HL-60 (cell line): ENCODE measurements around the gene ARSA.

Source experiments
- GABPA ChIP-seq: IDR thresholded peaks from 2 replicates; pipeline ENCODE4 v1.6.1; 2012; ENCODE audit warnings: low read depth
- POLR2AphosphoS5 ChIP-seq: IDR thresholded peaks from 2 replicates; pipeline ENCODE4 v1.6.1; 2012; ENCODE audit warnings: low read depth
- TF ChIP-seq, protein P1 (sequence below): IDR thresholded peaks from one replicate; pipeline ENCODE4 v1.5.1; 2011; ENCODE audit warnings: low read length, control low read depth, inconsistent platforms; ENCODE audit not compliant: insufficient read depth
- TF ChIP-seq, protein P2 (sequence below): IDR thresholded peaks from 2 replicates; pipeline ENCODE4 v1.6.1; 2012; ENCODE audit warnings: low read depth; ENCODE audit not compliant: insufficient replicate concordance

DNA sequence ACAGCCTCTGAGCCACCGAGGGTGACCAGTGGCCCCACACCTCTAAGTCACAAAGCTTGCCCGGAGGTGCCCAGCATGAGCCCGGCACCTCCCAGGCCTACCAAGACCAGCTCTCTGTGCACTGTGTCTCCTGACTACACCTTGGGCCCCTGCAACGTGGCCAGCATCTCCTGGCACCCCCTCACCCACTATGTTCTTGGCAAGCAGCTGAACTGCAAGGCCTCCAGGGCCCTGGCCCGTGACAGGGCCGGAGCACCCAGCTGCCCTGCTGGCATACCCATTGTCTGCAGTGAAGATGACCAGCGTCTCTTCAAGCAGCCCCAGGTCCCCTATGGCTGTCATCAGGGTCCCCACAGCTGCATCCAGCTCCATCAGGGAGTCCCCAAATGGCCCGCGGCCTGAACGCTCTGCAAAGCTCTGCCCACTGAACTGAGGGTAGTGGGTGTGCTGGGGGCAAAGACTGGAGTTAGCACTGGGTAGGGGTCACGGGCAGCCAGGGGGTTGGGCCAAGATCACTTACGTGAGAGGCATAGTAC is 1.6 kb downstream of the ARSA start:
- TF ChIP-seq, protein P1, sequence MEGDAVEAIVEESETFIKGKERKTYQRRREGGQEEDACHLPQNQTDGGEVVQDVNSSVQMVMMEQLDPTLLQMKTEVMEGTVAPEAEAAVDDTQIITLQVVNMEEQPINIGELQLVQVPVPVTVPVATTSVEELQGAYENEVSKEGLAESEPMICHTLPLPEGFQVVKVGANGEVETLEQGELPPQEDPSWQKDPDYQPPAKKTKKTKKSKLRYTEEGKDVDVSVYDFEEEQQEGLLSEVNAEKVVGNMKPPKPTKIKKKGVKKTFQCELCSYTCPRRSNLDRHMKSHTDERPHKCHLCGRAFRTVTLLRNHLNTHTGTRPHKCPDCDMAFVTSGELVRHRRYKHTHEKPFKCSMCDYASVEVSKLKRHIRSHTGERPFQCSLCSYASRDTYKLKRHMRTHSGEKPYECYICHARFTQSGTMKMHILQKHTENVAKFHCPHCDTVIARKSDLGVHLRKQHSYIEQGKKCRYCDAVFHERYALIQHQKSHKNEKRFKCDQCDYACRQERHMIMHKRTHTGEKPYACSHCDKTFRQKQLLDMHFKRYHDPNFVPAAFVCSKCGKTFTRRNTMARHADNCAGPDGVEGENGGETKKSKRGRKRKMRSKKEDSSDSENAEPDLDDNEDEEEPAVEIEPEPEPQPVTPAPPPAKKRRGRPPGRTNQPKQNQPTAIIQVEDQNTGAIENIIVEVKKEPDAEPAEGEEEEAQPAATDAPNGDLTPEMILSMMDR, result no peak
- TF ChIP-seq, protein P2, sequence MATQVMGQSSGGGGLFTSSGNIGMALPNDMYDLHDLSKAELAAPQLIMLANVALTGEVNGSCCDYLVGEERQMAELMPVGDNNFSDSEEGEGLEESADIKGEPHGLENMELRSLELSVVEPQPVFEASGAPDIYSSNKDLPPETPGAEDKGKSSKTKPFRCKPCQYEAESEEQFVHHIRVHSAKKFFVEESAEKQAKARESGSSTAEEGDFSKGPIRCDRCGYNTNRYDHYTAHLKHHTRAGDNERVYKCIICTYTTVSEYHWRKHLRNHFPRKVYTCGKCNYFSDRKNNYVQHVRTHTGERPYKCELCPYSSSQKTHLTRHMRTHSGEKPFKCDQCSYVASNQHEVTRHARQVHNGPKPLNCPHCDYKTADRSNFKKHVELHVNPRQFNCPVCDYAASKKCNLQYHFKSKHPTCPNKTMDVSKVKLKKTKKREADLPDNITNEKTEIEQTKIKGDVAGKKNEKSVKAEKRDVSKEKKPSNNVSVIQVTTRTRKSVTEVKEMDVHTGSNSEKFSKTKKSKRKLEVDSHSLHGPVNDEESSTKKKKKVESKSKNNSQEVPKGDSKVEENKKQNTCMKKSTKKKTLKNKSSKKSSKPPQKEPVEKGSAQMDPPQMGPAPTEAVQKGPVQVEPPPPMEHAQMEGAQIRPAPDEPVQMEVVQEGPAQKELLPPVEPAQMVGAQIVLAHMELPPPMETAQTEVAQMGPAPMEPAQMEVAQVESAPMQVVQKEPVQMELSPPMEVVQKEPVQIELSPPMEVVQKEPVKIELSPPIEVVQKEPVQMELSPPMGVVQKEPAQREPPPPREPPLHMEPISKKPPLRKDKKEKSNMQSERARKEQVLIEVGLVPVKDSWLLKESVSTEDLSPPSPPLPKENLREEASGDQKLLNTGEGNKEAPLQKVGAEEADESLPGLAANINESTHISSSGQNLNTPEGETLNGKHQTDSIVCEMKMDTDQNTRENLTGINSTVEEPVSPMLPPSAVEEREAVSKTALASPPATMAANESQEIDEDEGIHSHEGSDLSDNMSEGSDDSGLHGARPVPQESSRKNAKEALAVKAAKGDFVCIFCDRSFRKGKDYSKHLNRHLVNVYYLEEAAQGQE, result no peak
- no peak for TF ChIP-seq POLR2AphosphoS5
- no peak for TF ChIP-seq GABPA
